ENCODE data around the gene SP3.
A peak's percentile ranks its signal among the peaks of the same experiment; 100 is the strongest.

Gene SP3

GRCh38 chr2:173884025-173884802 is 81.0 kb downstream of the SP3 start:
- peak; percentile 25 for DNase-seq

DNA sequence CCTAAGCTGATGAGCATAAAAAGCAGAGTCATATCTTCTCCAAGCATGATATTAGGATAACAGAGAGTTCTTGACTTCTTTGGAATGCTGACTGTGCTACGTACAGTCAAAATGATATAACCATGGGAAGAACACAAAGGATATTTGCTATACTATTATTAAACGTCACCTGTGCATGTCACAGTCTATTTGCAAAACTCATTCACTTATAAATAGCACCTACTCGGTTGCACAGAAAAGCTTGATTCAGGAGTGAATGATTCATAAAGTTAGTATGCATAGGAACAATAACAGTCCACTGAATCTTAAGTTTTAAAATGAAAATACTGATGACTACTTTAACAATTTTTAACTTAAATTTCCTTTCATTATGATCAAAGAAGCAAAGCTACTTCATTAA is 83.3 kb downstream of the SP3 start:
- DNase-seq = no peak

DNA sequence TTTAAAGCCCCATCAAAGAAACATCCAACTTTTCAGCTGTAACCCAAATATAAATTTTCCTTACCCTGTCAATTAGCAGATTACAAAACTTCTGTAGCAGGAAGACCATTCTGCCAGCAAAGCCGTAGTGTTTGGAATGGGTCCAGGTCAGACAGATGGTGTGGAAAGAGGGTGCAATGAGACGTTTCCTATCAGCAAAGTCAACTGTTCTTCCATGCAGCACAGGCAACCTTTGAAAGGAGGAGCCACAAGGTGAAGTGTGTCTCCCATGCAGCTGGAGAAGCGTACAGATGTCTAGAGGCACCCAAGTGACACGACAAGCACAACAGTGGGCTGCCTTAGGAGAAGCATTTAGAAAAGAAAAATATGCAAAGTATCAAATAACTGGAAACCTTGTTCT is 83.7 kb downstream of the SP3 start:
- DNase-seq = no peak

DNA sequence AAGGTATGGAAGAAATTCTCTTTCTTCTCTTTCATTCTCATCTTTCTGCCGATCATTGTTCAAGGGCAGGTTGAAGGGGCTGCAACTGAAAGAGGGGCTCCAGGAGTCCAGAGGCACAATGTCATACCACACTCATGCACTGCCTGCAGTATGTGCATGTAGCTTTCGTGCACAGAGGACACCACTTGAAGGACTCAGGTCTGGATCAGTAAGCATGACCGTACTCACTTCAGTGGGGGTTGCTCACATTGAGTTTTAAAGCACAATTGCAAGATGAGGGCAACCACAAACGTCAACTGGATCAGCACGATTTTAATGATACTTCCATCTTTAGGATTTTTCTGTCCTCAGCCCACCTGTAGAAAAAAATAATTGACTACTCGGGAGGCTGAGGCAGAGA is 84.6 kb downstream of the SP3 start:
- DNase-seq = no peak

- no peak for DNase-seq
These were observed 88.2 kb downstream of the SP3 start for GRCh38 chr2:173876833-173877413.

GRCh38 chr2:173874894-173875237 is 90.3 kb downstream of the SP3 start:
- DNase-seq = no peak

DNA sequence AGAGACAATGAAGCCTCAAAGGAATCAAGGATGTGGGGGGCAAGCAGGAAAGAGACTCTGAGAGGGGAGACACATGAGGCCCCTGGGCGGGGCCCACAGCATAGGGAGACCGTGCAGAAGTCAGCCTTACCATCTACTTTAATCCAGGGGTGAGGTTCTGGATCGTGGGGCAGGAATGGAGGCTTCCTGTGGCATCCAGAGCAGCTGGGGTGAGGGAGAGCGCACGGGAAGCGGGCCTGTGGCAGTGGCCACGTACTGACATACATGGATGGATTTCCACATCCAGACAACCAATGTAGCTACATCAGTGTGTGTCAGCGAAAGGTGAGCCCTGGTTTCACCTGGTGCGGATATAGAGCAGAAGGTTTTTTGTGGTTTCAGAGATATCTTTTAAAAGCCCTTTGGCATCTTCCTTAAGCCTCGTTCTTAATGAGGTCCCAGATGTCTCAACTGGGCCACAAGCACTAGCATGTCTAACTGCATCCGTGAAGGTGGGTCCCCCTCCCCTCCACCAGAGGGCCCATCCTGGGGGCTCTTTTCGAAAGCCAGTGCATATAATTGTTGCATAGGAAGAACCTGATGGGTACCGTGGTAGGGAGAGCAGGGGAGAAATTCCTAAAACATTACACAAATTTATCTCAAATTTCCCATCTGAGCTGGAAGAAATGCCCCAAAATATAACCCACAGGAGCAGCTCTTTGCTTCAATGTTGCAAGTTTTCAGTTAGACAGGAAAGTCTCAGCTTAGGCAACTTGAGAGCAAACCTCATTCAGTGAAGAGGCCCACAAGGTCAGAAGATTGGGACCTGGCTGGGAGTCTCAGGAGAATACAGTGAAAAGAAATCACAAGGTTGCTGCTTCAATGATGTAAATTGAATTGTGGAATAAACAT is 90.9 kb downstream of the SP3 start:
- no peak for DNase-seq

DNA sequence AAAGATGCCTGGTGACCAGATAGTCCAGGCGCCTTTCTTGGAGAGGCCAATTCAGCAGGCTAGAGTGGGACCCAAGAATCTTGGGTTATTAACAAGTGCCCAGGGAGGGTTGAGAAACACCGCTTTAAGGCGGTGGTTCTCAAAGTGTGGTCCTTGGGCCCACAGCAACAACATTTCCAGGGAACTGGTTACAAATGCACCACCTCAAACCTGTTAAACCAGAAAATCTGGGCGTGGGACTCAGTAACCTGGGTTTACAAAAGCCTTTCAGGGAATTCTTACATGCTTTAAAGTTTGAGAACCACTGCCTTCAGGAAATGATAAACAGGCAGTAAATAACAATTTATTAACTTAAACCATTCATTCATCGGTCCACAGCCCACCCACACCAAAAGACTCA is 92.5 kb downstream of the SP3 start:
- no peak for DNase-seq

DNA sequence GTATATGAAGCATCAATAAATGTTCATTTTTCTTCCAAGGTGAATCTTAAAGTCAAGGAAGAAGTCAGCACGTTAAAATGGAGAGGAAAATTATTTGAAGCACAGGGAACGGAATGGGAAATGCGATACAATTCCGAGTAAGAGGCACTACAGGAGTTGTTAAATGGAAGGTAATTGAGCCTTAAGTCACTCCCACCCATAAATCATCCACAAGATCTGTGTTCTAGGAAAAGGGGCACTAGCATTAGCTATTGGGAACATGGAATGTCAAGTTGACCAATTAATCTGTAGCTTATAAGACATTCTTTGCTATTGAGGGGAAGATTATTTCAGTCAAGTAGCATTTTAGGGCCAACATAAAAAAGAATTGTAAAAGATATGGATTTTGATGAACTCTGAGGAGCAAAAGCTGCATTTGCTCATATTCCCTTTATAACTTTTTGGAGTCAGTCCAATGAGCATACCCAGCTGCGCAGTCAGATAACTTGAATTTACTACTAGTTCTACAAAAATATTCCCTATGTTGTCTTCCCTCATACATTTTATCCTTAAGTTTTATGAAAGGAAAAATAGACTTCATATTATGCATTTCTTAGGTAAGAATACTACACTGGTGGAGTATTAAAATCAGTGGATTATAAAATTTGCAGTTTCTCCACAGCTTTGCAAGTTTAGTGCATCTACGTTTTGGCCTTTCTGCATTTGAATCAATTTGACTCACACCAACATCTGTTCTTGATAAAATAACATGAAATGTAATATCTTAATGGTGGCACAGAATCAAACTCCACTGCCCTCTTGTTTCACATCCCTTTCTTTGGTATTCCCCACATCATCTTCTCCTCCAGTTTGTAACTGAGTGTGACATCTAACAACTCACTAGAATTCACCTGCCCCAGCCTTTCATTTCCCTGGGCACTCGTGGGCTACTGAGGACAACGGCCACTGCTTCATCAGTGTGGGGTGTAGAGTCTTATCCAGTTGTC is 95.6 kb downstream of the SP3 start:
- no peak for DNase-seq

GRCh38 chr2:173868406-173868805 is 96.8 kb downstream of the SP3 start:
- DNase-seq = no peak

DNA sequence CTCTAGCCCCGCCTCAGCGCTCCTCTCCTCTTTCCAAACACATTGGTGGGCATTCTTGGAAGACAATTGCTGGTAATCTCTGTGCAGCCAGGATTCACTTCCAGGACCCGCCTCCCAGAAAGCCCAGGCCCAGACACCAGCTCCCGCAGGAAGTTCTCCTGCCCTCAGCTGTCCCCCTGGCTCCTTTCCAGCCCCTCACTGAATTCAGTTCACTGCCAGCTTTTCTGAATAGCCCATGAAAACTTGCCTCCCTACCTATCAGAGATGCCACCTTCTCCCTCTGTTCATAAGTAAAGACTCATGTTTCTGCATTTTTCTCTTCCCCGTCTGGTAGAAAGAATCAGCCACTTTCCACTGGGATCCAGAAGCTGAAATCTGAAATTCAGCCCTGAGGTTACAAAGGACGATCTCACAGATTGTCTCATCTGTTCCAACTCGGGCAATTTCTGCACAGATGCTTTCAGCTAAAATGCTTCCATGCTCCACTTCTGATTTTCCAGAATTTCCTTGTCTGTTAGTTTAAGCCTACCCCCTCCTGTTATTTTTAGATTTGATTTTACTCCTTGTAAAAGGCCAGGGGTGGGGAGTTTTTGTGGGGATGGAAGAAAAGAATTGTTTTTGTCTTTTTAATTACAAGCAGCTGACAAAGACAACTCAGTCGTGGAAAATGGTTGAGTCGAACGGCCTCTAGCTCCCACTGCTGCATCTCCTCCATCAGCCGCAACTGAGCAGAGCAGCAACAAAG is 98.1 kb downstream of the SP3 start:
- DNase-seq = no peak

DNA sequence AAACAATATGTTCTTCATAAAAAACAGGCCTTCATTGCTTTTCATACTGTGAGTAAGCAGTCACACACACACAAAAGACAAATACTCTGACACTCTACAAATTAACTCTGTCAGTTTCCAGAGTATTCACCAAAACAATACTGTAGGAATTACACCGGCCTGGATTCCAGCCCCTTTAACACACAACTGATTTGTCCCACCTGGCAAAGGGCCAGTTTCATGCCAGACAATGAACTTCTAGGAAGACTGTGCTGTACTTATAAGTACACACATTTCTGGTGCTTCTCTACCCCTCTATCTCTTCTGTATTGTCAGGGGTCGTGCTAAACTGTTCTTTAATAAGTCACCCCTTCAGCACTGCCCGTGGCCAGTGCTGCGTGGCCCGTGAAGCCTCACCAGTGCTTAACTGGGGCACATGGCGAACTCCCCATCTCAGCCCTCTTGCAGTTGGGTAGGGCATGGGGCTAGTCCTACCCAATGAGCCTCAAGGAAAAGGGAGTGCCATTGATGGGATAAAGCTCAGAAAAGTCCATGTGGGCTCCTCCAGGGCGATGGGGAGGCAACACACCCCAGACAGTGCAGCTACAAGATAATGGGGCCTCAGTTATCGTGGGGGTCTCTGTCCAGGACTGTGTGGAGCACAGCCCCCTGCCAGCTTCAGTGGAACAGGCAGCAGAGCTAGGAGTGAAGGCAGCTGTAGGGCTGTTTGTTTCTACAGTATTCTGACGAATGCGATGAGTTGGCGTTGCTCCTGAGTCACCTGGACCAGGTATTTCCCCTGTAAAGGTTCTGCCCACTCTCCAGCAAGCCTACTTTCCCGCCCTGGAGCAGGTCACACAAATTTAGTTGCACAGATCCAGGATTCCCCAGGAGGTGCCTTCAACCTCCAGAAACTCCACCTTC is 99.0 kb downstream of the SP3 start:
- no peak for DNase-seq

GRCh38 chr2:173862612-173863217 is 102.5 kb downstream of the SP3 start:
- no peak for DNase-seq

DNA sequence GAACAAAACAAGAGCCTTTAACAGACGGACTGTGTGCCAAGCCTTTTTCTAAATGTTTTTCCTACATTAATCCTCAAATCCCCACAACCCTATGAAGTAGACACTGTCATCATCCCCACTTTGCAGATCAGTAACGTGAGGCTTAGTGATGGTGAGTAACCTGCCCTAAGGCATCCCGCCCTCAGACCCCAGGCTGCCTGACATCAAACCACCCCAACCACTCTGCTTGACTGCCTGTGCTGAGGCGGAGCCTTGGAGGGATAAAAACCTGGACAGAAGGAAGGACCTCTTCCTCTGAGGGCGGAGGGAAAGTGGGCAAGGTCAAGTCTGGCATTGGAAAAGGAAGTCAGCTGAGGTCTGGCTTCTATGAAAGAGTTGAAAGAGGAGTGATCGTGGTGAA is 104.6 kb downstream of the SP3 start:
- DNase-seq = no peak

DNA sequence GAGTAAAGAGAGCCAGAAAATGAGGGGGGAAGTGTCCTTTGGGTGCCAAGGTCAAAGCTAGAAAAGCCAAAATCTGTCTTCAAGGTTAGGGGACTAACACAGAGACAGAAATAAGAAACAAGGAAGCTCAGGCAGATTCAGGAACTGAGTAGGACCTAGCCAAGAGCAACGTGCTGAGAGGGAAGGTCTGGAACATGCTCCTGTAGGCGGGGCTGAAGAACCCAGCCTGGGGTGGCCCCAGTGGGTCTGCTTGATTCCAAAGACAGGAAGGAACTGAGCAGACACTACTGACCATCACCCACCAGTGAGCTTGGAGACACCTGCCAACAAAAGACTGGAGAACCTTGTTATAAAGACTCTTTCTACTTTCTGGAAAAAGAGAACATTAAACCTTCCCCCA is 105.1 kb downstream of the SP3 start:
- DNase-seq = no peak

DNA sequence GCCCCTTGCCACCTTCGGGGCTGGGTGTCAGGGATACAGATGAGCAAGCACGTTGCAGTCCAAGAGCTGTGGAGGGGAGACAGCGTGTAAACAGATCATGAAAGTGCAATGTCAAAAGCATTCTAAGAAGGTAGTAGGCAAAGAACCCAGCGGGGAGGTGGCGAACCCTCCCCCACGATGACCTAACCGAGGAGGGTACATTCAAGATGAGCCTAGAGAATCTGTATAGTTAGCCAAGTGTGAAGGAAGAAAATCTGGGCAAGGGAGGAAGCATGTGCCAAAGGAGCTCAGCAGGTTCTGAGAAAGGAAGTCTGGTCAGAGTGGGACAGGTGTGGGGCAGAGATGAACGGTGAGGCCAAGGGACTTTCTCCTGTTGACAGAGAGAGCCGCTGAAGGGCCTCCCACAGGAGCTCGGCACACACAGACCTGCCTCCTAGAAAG is 106.9 kb downstream of the SP3 start:
- no peak for DNase-seq

Data from midbrain (tissue), 1 donor.